ENCODE results near the gene BRWD1.

The BRWD1 gene

DNA sequence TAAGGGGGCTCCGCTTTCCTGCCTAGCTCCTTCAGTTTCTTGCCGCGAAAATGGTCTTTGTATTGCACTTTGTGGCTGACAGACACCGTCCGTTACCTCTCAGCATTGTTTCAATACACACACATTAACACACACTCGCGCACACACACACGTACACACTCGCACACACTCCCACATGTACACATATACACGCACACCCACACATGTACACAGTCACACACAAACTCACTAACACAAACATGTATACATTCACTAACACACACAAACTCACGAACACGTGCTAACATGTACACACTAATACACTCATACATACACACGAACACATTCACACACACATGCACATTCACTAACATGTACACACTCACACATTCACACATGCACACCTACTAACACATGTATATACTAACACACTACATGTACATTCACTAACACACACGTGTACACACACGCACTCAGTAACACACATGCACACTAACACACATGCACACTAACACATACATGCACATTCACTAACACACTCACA, 179.1 kb downstream of the BRWD1 start:
- DNase-seq: no peak
- ATAC-seq: no peak

Data from stimulated activated naive CD8-positive, alpha-beta T cell treated with anti-CD3 and anti-CD28 coated beads, Interleukin-15, Interleukin-2, amounts not matched to agents 100 U/mL and 50 U/mL, for 24 hours (primary cell).